GM13976 (cell line): ENCODE measurements around the gene HOXB1.

Experiments used
- DNase-seq: peaks from one replicate; pipeline ENCODE4 v3.0.0; 2012; ENCODE audit warnings: low spot score
- in situ Hi-C: fragments of 300-500 bp; cut with MboI; formaldehyde crosslinking; loops from one replicate; pipeline ENCODE4 v1.12.0; 2022; ENCODE audit warnings: low sequenced_read_pairs, mixed read lengths, inconsistent platforms; ENCODE audit not compliant: unreplicated experiment
- TF ChIP-seq, protein P1 (sequence below): IDR thresholded peaks from 2 replicates; pipeline ENCODE4 v1.5.1; 2012; ENCODE audit warnings: borderline replicate concordance, mild to moderate bottlenecking; ENCODE audit not compliant: insufficient read depth; ENCODE audit errors: extremely low read depth, missing control alignments, control extremely low read depth

HOXB1 gene

DNA sequence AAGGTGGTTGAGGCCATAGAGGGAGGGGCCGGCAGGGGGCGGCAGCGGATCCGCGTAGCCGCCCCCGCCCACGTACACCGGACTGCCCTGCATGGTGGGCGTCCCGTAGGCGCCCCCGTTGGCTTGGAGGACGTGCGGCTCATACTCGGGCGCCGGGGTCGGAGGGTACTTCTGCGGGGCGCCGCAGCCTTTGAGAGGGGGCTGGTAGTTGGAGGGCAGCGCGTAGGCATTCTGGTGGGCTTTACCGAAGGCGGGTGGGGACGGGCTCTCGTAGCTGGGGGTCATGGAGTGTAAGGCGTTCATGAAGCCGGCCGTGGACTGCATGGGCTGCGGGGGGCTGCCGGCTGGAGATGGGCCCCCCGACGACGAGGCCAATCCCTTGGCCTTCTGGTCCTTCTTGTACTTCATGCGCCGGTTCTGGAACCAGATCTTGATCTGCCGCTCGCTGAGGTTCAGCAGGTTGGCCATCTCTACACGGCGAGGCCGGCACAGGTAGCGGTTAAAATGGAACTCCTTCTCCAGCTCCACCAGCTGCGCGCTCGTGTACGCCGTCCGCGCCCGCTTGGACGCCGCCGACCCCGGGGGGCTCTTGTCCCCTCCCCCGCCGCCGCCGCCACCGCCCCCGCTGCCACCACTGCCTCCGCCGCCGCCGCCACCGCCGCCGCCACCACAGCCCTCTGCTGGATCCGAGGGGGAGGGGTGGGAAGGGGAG lies 19.8 kb upstream of the HOXB1 start:
- DNase-seq = no peak
- in situ Hi-C loops = no loop called here
- TF ChIP-seq, protein P1, sequence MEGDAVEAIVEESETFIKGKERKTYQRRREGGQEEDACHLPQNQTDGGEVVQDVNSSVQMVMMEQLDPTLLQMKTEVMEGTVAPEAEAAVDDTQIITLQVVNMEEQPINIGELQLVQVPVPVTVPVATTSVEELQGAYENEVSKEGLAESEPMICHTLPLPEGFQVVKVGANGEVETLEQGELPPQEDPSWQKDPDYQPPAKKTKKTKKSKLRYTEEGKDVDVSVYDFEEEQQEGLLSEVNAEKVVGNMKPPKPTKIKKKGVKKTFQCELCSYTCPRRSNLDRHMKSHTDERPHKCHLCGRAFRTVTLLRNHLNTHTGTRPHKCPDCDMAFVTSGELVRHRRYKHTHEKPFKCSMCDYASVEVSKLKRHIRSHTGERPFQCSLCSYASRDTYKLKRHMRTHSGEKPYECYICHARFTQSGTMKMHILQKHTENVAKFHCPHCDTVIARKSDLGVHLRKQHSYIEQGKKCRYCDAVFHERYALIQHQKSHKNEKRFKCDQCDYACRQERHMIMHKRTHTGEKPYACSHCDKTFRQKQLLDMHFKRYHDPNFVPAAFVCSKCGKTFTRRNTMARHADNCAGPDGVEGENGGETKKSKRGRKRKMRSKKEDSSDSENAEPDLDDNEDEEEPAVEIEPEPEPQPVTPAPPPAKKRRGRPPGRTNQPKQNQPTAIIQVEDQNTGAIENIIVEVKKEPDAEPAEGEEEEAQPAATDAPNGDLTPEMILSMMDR = no peak

- TF ChIP-seq, protein P1 = no peak
- DNase-seq = no peak
- in situ Hi-C loops = no loop called here
These were observed 19.2 kb upstream of the HOXB1 start for GRCh38 chr17:48549914-48550501.

GRCh38 chr17:48549281-48549630 lies 18.4 kb upstream of the HOXB1 start:
- in situ Hi-C loops = no loop called here

DNA sequence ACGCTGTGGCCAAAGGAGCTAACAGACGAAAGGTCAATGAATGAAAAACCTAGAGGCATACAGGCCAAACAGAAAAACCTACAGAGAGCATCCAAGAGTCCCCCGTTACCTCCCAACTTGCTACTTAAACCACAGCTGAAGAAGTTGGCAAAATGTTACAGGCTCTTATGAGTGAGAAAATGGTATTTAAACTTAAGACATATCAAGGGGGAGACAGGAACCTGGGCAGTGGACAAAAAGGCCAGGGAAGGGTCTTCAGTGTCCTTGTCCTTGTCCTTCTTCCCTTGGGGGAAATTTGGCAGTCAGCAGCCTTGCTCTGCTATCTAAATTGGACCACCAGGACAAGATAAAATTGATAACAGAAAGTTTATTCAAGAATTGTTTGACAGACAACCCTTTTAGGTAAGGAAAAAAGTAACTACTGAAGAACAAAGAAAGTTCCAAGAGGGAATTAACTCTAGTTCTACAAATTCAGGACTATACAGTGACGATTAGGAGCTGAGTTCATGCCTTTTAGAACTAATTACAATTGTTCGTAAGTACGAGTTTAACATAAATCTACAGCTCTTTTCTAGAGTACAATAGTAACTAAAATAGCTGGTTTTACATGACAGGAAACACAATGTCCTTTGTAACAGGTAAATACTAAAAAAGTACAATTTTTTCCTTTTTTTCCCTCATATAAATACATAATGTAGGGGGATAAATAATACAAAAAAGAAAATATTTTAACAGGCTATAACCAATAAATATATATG lies 17.9 kb upstream of the HOXB1 start:
- no peak for DNase-seq

More at GRCh38 chr17:48549281-48549630, 18.4 kb upstream of the HOXB1 start:
- TF ChIP-seq, protein P1 = no peak
- no peak for DNase-seq

GRCh38 chr17:48547808-48548522 lies 17.2 kb upstream of the HOXB1 start:
- DNase-seq = no peak
- in situ Hi-C loops = no loop called here
- TF ChIP-seq, protein P1 = no peak

More for the DNA sequence above, 17.9 kb upstream of the HOXB1 start:
- in situ Hi-C loops = no loop called here
- TF ChIP-seq, protein P1 = no peak
